Fibroblast of skin of left quadriceps (primary cell): ENCODE results near the gene NPSR1.
A peak's percentile ranks its signal among the peaks of the same experiment; 100 is the strongest.
"Not testable (repeated sequence)": the region's sequence is repeated elsewhere in the genome, so short reads cannot be mapped to it uniquely, and the experiment has no call there.

Source experiments
- DNase-seq, 2 experiments: peaks; one replicate each; pipeline ENCODE4 v3.0.0-alpha.2; 2013; ENCODE audit warnings: low read depth in 2 of 2

Gene NPSR1, protein sequence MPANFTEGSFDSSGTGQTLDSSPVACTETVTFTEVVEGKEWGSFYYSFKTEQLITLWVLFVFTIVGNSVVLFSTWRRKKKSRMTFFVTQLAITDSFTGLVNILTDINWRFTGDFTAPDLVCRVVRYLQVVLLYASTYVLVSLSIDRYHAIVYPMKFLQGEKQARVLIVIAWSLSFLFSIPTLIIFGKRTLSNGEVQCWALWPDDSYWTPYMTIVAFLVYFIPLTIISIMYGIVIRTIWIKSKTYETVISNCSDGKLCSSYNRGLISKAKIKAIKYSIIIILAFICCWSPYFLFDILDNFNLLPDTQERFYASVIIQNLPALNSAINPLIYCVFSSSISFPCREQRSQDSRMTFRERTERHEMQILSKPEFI

DNA sequence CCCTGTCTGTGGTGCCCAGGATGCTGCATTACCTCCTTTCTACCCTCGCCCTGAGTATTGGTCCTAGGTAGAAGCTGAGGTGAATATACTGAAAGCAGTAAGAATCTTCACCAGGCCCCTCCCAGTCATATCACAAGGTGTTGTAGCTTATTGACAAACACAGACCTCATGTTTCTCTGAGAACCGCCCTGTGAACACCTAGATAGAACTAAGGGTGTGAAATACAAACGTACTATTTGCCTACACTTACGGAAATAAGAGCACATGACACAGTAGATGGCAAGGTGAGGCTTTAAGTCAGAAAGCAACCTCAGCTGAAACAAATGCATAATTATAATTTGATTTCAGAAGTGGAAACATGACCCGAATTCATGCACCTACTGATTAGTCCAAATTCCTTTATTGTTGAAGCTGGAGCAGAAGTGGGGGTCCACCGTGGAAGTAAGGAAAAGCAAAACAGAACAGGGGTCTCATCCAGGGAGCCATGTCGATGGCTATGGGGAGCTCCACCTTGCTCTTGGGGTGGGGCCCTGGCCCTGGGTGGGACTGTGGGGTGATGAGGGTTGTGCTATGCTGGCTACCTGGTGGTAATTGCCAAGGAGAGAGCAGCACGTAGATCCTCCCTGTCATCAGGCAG, at the start of gene NPSR1:
NPSR1 (plus strand) TSS at position 587 of the 637 bp plus-strand sequence. CDS start 195 bp downstream, outside the sequence.
- no peak for DNase-seq

GRCh38 chr7:34612661-34613060, 45.4 kb upstream of the NPSR1 start:
- DNase-seq: peak; percentile 17 to 26

DNA sequence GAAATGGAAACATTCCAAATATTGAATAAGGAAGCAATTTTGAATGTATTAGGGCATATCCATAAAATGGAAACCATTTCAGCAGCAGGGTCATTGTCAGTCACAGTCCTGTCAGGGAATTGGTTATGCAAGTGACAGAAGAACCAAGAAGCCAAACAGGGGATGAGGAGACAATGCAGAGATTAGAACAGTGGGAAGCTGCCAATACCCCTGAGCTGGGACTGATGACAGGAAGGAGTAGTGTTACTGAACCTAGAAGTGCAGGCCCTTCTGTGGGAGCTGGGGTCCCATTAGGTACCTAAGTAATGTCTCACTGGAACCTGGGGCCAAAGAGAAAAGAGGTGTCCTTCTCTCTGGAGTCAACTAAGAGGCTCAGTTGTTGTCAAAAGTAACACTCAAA, 37.6 kb upstream of the NPSR1 start:
- DNase-seq: no peak

DNA sequence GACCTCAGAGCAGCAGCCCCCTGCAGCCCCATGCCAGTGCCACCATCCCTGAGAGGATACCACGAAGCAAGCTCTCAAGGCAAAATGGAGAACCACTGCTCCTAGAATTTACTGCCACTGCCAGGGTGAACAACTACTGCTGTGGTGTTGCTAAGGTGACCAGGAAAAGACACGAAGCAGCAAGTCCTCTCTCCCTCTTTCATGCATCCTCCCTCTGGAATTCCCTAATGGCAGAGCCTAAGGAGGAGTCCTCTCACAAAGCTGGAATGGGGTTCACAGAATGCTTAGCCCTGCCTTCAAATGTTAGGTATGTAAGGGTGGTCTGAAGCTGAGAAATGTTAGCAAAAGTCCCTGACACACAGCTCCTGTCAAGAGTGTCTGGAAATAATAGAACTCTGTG, 35.8 kb upstream of the NPSR1 start:
- no peak for DNase-seq

GRCh38 chr7:34622771-34623250, 35.2 kb upstream of the NPSR1 start:
- no peak for DNase-seq

DNA sequence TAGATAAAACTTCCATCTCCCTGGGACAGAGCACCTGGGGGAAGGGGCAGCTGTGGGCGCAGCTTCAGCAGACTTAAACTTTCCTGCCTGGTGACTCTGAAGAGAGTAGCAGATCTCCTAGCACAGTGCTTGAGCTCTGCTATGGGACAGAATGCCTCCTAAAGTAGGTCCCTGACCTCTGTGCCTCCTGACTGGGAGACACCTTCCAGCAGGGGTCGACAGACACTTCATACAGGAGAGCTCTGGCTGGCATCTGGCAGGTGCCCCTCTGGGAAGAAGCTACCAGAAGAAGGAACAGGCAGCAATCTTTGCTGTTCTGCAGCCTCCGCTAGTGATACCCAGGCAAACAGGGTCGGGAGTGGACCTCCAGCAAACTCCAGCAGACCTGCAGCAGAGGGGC, 29.4 kb upstream of the NPSR1 start:
- DNase-seq: not testable (repeated sequence)

- peak; percentile 50 to 65 for DNase-seq
Observed at GRCh38 chr7:34652809-34653208, 5.2 kb upstream of the NPSR1 start.

DNA sequence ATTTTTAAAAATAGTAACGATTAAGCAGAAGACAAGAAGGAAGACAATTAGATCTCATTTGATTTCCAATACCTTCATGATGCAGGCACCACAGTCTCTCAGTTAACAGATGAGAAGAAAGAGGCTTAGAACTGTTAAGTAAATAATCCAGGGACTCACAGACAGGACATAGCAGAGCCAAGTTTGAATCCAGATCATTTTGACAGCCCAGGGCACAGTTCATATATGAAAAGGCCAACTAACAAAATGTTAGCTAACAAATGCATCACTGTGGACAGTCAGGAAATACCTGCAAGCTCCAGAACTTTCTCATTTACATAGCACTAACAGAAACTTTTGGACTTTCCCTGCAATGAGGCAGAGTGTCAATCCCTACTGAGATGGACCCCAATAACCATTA, 4.2 kb upstream of the NPSR1 start:
- DNase-seq: no peak

DNA sequence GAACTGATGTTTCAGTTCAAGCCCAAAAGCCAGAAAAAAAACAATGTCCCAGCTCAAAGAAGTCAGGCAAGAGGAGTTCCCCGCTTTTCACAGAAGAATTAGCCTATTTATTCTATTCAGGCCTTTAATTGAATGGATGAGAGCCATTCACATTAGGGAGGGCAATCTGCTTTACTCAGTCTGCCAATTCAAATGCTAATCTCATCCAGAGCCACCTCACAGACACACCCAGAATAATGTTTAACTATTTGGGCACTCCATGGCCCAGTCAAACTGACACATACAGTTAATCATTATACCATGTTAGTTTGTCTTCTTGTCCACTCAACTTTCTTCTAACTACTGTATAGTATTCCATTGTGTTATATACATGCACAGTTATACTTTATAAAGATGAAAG, 2.6 kb upstream of the NPSR1 start:
- no peak for DNase-seq

- no peak for DNase-seq
Observed at GRCh38 chr7:34656041-34656440, 2.0 kb upstream of the NPSR1 start.

DNA sequence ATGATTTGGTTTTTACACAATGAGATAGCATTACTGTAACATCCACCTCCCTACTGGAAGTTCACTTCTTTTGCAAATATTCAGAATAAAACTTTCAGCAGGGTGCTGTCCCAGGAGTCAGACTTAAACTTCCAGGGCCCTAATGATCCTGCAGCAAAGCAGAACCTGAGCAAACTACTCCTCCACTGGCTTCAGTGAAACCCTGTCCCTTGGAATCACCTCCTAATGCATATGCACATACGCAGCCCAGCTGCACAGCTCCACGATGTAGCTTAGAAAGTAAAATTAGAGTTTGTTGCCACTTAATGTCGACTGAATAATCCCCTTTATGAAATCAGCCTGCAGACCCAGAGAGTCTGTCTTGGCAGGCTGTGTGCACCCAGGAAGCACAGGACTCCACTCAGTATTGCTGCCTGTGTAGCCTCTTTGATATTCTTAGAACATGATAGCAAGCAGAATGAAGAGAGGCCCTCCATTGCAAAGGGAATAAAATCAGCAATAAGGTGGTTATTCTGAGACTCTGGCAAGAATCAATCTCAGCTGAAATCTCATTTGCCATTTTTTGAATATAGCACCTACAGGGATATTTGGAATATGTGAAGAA, 1.6 kb downstream of the NPSR1 start:
- no peak for DNase-seq

DNA sequence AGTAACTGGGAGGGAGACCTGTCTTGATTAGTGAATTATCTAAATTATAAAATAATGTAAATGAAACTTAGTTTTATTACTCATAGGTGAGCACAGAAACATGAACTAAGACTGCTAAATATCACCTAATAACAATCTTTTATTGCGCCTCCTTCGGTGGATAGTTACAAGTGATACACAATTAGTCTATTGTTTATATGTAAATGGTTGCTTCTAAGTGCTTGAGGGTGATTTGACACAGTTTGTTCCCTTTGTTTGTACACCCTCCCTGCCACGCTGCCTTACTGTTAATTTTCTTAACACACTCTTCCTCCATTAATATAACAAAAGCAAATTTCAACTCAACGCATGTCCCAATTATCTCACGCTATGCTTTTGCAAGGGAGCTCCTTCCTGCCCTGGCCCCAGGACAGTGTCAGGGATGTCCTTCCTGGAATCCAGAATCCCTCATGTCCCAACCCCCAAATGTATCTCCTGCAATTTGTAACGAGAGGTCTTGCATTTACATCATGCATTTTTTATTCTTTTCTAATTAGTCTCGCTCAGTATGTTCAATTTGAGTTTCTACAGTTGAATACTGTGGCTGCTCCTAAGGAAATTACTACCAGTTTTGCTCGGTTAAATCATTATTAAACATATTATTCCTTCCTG, 4.2 kb downstream of the NPSR1 start:
- DNase-seq: no peak

DNA sequence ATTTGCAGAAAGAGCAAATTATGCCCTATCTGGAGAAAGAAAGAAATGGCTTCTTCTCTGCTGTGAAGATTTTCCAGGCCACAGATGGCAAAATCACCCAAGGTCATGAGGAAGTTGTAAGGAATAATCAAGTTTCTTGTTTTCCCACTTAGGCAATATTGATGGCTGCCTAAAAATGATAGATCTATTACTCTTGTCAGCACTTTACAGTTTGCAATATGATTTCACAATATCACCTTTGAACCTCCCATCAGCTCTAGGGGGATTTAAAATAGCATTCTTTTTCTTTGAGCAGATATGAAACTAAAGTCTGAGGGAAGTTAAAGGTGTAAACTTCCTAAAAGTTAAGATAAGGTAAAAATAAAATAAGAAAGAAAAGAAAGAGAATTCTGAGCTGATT, 6.7 kb downstream of the NPSR1 start:
- DNase-seq: no peak

DNA sequence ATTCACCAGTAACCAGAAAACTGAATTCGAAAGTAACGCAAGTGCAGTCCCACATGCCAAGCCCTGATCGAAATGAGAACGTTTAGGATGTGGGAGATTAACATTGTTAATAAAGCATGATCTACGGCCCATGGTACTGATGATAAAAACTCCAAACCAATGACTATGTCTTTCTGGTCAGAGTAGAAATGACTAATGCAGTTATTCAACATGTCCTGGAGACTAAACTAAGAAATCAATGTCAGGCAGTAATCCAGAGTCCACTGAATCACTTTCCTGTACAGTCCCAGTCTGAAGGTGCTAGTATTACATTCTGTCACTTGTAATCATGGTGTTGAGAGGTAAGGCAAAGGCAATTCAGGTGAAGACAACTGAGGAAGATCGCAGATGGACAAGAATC, 14.4 kb downstream of the NPSR1 start:
- peak; percentile 40 to 42 for DNase-seq

- DNase-seq: no peak
Observed at GRCh38 chr7:34673066-34673465, 15.0 kb downstream of the NPSR1 start.

DNA sequence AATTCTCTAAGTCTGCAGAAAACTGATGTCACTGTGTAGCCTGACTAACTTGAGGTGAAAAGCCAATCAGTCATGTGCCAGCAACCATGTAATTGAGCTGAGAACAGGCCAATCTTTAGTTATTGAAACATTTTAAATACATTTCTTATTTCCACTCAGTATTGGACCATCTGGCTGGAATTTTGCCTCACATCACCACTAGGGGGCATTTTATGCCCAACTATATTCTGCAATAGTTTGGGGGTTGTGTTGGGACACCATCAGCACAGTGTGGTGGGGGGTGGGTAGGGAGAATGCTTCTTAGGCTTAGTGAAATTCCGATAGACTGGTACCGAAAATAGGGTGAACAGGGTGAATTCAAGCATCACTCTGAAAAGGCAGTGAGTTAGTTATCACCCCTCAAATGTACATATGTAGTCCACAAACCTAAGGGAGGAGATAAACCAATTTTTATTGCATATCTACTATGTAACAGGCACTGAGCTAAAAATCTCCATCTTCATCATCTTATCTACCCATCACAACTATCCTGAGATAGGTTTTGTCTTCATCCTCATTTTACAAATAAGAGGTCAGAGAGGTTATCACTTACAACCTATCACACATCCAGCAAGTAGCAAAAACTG, 17.8 kb downstream of the NPSR1 start:
- DNase-seq: no peak

DNA sequence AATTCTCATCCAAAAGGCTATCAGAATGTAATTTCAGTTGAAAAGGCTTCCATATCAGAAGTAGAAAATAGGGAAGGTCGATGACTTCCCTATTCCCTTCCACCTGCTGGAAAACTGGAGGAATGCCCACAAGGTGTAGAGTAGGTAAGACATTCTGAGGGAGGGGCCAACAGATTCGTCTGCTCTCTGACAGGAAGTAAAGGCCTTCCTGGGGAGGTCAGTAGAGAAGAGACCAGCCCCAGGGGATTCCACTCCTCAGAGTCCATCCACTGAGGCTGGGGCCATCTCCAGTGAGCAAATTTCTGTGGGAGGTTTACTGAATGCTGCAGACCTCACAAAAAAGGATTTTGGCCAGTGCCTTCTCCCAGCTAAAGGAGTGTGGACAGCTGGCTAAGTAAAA, 19.5 kb downstream of the NPSR1 start:
- DNase-seq: no peak

DNA sequence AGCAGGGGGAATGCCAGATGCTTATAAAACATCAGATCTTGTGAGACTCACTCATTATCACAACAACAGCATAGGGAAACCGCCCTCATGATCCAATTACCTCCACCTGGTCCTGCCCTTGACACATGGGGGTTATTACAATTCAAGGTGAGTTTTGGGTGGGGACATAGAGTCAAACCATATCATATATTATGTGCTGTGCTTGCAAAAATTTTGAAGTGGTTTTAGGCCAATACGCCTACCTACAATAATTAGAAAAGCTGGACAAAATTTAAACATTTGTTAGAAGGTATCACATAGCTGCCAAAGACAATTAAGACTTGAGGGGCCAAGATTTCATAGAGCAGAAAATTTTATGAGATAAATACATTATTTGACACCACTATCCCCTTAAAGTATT, 29.5 kb downstream of the NPSR1 start:
- no peak for DNase-seq

GRCh38 chr7:34696415-34696814, 38.4 kb downstream of the NPSR1 start:
- DNase-seq: no peak

DNA sequence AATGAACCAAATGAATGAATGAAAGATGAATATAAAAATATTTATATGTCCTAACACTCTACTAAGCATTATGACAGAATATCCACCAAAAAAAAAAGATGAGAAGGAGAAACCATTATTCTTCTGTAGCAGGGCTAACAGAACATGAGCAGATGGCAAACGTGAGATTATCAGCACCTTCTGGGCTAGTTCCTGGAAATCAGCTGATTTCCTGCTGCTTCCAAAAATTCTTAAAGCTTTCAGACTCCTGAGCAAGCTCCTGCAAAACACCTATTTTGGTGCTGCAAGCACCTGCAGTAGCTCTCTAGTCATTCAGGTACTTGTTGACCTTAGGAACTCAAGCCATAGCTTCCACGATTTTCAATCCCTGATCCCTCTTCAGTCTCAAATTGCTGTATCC, 51.8 kb downstream of the NPSR1 start:
- DNase-seq: no peak

- DNase-seq: no peak
Observed at GRCh38 chr7:34718867-34719266, 60.8 kb downstream of the NPSR1 start.

- no peak for DNase-seq
Observed at GRCh38 chr7:34719636-34720035, 61.6 kb downstream of the NPSR1 start.
